Pancreas (tissue), 10 donors: ENCODE measurements around the gene AKAP9. TPM values are rescaled to one million over a fixed set of nuclear protein-coding genes. Genes with fewer than 3 reads are reported as not detected.

ENCODE experiments used
- ATAC-seq, 4 donors: fragments of 200-7000 bp; cut with Tn5 transposase; one replicate each; pipeline versions ENCODE4 v1.8.0 to v1.9.1; 2020; ENCODE audit warnings: mild to moderate bottlenecking in 4 of 4, moderate library complexity in 4 of 4
- DNase-seq, 6 donors: peaks; one replicate each; pipeline ENCODE4 v3.0.0-alpha.2; 2020
- FAIRE-seq: peaks from 2 replicates; lab custom pipeline; 2012; peaks lifted over from hg19 to GRCh38; lab: Jason Lieb, UNC
- H3K27ac ChIP-seq, 4 donors: fragments of 200-600 bp; sonication (generic); 1 replicate in 3 of 4; 2 replicates in 1 of 4; pipeline versions ENCODE4 v1.5.0 to v1.8.0; 2020
- H3K27me3 ChIP-seq, 4 donors: fragments of 200-600 bp; one replicate each; pipeline ENCODE4 v1.8.0; 2021
- H3K36me3 ChIP-seq, 3 donors: fragments of 200-600 bp; sonication (generic) in 1 of 3; one replicate each; pipeline versions ENCODE4 v1.5.0 to v1.8.0; 2020 to 2021
- H3K4me1 ChIP-seq, 3 donors: fragments of 200-600 bp; one replicate each; pipeline ENCODE4 v1.8.0; 2021
- H3K4me3 ChIP-seq, 4 donors: fragments of 200-600 bp; sonication (generic) in 2 of 4; one replicate each; pipeline versions ENCODE4 v1.5.0 to v1.8.0; 2020 to 2021
- H3K9me3 ChIP-seq, 4 donors: fragments of 200-600 bp; one replicate each; pipeline ENCODE4 v1.8.0; 2021
- WGBS, 2 donors: extraction: QIAGEN DNeasy Blood & Tissue Kit; methylation state at CpG; one replicate each; pipeline ENCODE4 v1.1.7; 2013; 5-methylcytosine and 5-hydroxymethylcytosine counted together
- intact Hi-C, 3 donors: fragments of 100-400 bp; cut with DNase I; formaldehyde crosslinking; loops; one replicate each; pipeline versions ENCODE4 v1.11.1 to v1.14.2; 2022
- polyA plus RNA-seq, 2 donors: library from polyadenylated mRNA; stranded (reverse); fragments of 200-250 nt; gene quantifications; one replicate each; pipeline ENCODE4 v1.2.3, GENCODE V29; 2013
- total RNA-seq, 6 donors: library from RNA; stranded (reverse); fragmentation: NEBNext Ultra II Directional in 4 of 6; extraction: Animal tissue kit (Norgen Biotek cat#: 25700) in 4 of 6; gene quantifications; one replicate each; pipeline versions ENCODE4 v1.2.1 to v1.2.4, GENCODE V29; 2021 to 2023
- TF ChIP-seq, protein P1 (sequence below), 4 donors: fragments of 200-600 bp; sonication (generic) in 3 of 4; IDR thresholded peaks; one replicate each; pipeline versions ENCODE4 v1.5.0 to v1.8.0; 2021; ENCODE audit warnings: antibody characterized with exemption in 4 of 4
- donor health status: healthy with polysubstance abuse.
- donor health status: DM: no; HTN: no; CAD: no; lungs with moderate emphysema.
- donor health status: DM: no; HTN: no; CAD: no.
- donor health status: control.
- donor health status: control.
- donor health status: Bipolar disorder and iron deficiency.
- donor health status: DM: yes; HTN: yes; CAD: no.
- donor health status: DM: no; HTN: no; CAD: no.
- donor health status: DM: no; HTN: no; CAD: no.
- donor health status: DM: yes; HTN: yes; CAD: no.

Gene AKAP9
- total and polyA plus RNA-seq, 8 donors, result 17.8 to 60.4 (median 42.8) TPM

DNA sequence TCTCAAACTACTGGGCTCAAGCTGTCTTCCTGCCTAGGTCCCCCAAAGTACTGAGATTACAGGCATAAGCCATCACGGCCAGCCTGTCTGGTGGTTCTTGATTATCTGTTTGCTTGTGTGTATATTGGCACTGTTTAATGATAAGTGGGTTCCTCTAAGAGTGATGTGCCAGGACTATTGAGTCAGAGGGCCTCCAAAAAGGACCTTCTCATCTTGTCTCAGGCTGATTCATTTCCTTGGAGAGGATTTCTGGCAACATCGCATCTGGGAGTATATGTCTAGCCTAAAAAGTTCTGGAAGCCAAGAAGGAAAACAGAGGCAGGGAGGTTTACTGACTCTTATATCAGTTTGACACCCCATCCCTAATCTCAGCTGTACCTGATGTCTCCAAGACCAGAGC is 27.1 kb upstream of the AKAP9 start:
- H3K36me3 ChIP-seq, result no peaks in the 10 kb centered on the region
- TF ChIP-seq, protein P1, sequence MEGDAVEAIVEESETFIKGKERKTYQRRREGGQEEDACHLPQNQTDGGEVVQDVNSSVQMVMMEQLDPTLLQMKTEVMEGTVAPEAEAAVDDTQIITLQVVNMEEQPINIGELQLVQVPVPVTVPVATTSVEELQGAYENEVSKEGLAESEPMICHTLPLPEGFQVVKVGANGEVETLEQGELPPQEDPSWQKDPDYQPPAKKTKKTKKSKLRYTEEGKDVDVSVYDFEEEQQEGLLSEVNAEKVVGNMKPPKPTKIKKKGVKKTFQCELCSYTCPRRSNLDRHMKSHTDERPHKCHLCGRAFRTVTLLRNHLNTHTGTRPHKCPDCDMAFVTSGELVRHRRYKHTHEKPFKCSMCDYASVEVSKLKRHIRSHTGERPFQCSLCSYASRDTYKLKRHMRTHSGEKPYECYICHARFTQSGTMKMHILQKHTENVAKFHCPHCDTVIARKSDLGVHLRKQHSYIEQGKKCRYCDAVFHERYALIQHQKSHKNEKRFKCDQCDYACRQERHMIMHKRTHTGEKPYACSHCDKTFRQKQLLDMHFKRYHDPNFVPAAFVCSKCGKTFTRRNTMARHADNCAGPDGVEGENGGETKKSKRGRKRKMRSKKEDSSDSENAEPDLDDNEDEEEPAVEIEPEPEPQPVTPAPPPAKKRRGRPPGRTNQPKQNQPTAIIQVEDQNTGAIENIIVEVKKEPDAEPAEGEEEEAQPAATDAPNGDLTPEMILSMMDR (IDR thresholded peaks at IDR 0.05), result no peak
- H3K4me3 ChIP-seq, result no peak overlapping the region
- no peak overlapping the region for H3K27ac ChIP-seq
- H3K4me1 ChIP-seq, result no peaks in the 10 kb centered on the region
- H3K27me3 ChIP-seq, result no peaks in the 10 kb centered on the region
- H3K9me3 ChIP-seq, result no peaks in the 10 kb centered on the region
- ATAC-seq (no peak), DNase-seq (no peak), FAIRE-seq (no peak)
- WGBS, 2 donors, result 70 to 71% methylated on average over 2 of the region's 2 CpGs
- intact Hi-C loops, result no loop called here

DNA sequence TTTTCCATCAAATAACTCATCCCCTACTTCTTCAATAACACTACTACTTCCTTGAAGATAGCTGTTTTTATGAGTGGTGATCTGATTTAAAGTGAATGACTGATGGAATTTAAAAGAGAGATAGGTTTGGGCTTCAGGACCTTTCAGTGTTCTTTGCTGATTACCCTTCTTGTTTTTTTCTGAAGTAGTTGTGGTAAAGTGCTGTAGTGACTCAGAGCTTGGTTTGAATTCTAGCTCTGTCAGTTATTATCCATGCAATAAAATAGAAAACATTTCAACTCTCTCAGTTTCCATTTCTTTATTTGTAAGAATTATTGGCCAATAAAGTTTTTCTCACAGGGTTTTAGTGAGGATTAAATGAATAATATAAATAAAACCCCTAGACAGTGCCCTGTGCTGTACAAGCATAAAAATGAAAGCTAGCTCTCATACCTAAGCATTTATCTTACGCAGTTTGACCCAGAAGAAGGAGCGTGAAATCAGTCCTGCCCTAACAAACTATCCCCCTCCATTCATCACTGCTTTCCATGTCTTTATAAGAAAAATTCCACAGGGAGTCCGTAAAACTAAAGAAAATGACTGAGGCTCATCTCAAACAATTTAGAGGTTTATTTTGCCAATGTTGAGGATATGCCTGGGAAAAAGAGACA is 25.1 kb upstream of the AKAP9 start:
- FAIRE-seq (no peak), ATAC-seq (no peak), DNase-seq (no peak)
- TF ChIP-seq, protein P1 (IDR thresholded peaks at IDR 0.05), result no peak
- Histone ChIP-seq H3K36me3 (no peaks in the 10 kb centered on the region), H3K4me1 (no peaks in the 10 kb centered on the region), H3K9me3 (no peaks in the 10 kb centered on the region), H3K4me3 (no peak overlapping the region), H3K27ac (no peak overlapping the region), H3K27me3 (no peaks in the 10 kb centered on the region)
- intact Hi-C loops, result no loop called here
- 83 to 86% methylated on average over 3 of the region's 3 CpGs for WGBS, 2 donors

DNA sequence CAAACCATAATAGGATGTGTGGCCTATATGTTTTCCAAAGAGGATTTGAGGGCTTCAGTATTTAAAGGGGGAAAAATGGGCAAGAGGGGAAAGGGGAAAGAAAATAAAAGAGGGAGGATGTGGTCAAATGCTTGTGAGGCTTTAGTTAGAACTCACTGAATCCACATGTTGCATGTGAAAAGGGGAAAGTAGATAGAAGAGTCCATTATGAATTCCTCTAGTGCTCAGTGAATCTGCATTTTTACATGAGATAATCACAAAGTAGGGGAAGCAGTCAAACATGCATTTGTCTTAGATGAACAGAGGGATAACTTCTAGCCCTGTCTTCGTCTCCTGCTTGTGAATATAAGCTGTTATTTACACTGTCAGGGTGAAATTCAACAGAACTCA is 24.6 kb upstream of the AKAP9 start:
- Histone ChIP-seq H3K4me1 (no peaks in the 10 kb centered on the region), H3K27me3 (no peaks in the 10 kb centered on the region), H3K4me3 (no peak overlapping the region), H3K27ac (no peak overlapping the region), H3K9me3 (no peaks in the 10 kb centered on the region), H3K36me3 (no peaks in the 10 kb centered on the region)
- intact Hi-C loops, result no loop called here
- TF ChIP-seq, protein P1 (IDR thresholded peaks at IDR 0.05), result no peak
- FAIRE-seq (no peak), ATAC-seq (no peak), DNase-seq (no peak)
- WGBS, 2 donors, result 81 to 85% methylated on average over 1 of the region's 1 CpG

DNA sequence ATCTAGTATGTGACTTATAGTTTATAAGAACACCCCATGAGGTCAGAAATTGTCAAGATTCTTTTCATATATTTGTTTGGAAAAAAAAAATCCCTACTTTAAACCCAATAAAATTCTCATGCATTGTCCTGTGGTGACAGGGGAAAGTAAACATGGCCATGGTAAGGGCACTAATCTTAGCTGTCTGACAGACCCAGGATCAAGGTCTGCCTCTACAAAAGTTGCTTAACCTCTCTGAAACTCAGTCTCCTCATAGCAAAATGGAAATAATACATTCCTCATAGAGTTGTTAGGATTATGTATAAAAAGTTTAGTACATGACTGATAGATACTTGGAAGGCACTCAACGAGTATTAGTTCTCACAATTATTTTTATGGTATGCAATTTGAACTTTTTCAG is 22.3 kb upstream of the AKAP9 start:
- no peaks in the 10 kb centered on the region for H3K4me1 ChIP-seq
- no peak overlapping the region for H3K27ac ChIP-seq
- intact Hi-C loops, result no loop called here
- H3K9me3 ChIP-seq, result no peaks in the 10 kb centered on the region
- H3K36me3 ChIP-seq, result no peaks in the 10 kb centered on the region
- FAIRE-seq, result no peak
- DNase-seq, result no peak
- no peak for ATAC-seq
- no peak overlapping the region for H3K4me3 ChIP-seq
- no peaks in the 10 kb centered on the region for H3K27me3 ChIP-seq
- WGBS, 2 donors, result 69 to 78% methylated on average over 1 of the region's 1 CpG
- TF ChIP-seq, protein P1 (IDR thresholded peaks at IDR 0.05), result no peak

DNA sequence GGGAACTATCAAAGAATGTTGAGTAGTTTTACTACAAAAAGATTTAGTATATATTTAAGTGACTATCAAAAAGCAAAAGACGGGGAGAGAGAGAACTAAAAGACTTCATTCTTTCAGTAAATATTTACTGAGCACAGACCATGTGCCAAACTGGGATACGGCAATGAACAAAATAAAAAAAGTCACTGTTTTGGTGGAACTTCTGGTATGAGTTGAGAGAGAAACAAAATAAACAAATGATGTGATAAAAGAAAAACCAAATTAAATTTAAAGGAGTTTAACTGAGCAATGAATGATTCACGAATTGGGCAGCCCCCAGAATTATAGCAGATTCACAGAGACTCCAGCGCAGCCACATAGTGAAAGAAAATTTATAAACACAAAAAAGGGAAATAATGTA is 17.8 kb upstream of the AKAP9 start:
- H3K9me3 ChIP-seq, result no peaks in the 10 kb centered on the region
- no peaks in the 10 kb centered on the region for H3K4me1 ChIP-seq
- no peak for ATAC-seq
- WGBS, 2 donors, result 41 to 45% methylated on average over 4 of the region's 4 CpGs
- H3K4me3 ChIP-seq, result no peak overlapping the region
- intact Hi-C loops, result no loop called here
- TF ChIP-seq, protein P1 (IDR thresholded peaks at IDR 0.05), result no peak
- DNase-seq, result no peak
- H3K36me3 ChIP-seq, result no peaks in the 10 kb centered on the region
- H3K27ac ChIP-seq, result no peak overlapping the region
- FAIRE-seq, result no peak
- no peaks in the 10 kb centered on the region for H3K27me3 ChIP-seq
